Smooth muscle cell (in vitro differentiated cells): Measurements from ENCODE around the gene SYDE2. TPM values are rescaled to one million over a fixed set of nuclear protein-coding genes. Genes with fewer than 3 reads are reported as not detected.

Experiments used
- DNase-seq: peaks from one replicate; lab custom pipeline; 2025; ENCODE audit not compliant: unreplicated experiment; lab: John Stamatoyannopoulos, UW
- H2AFZ ChIP-seq: fragments of 200-600 bp; sonication (generic); 2 replicates; pipeline ENCODE4 v1.6.0; 2016; ENCODE audit warnings: antibody characterized with exemption, low read depth, mild to moderate bottlenecking
- H3F3A ChIP-seq: fragments of 200-600 bp; sonication (generic); 2 replicates; pipeline ENCODE4 v1.6.0; 2017; ENCODE audit warnings: antibody characterized with exemption, low read depth
- H3K27ac ChIP-seq: fragments of 200-600 bp; sonication (generic); 2 replicates; pipeline ENCODE4 v1.5.1; 2016; ENCODE audit warnings: low read depth, mild to moderate bottlenecking
- H3K27me3 ChIP-seq: fragments of 200-600 bp; sonication (generic); 2 replicates; pipeline ENCODE4 v1.6.1; 2016; ENCODE audit warnings: low read depth, mild to moderate bottlenecking
- H3K36me3 ChIP-seq: fragments of 200-600 bp; sonication (generic); 2 replicates; pipeline ENCODE4 v1.5.1; 2016; ENCODE audit warnings: low read depth
- H3K4me1 ChIP-seq: fragments of 200-600 bp; sonication (generic); 2 replicates; pipeline ENCODE4 v1.5.1; 2016; ENCODE audit warnings: low read depth
- H3K4me2 ChIP-seq: fragments of 200-600 bp; sonication (generic); 2 replicates; pipeline ENCODE4 v1.6.0; 2016; ENCODE audit warnings: mild to moderate bottlenecking
- H3K4me3 ChIP-seq: fragments of 200-600 bp; sonication (generic); 2 replicates; pipeline ENCODE4 v1.5.1; 2016; ENCODE audit warnings: mild to moderate bottlenecking
- H3K79me2 ChIP-seq: fragments of 200-600 bp; sonication (generic); 2 replicates; pipeline ENCODE4 v1.6.0; 2016; ENCODE audit warnings: low read depth, mild to moderate bottlenecking
- H3K9ac ChIP-seq: fragments of 200-600 bp; sonication (generic); 2 replicates; pipeline ENCODE4 v1.6.0; 2016; ENCODE audit warnings: low read depth
- H3K9me3 ChIP-seq: fragments of 200-600 bp; sonication (generic); replicated peaks from 2 replicates; pipeline ENCODE4 v1.5.1; 2016; ENCODE audit warnings: low read depth
- H4K20me1 ChIP-seq: fragments of 200-600 bp; sonication (generic); 2 replicates; pipeline ENCODE4 v1.6.0; 2016; ENCODE audit warnings: low read depth
- CTCF ChIP-seq: fragments of 200-600 bp; sonication (generic); IDR thresholded peaks from 2 replicates; pipeline ENCODE4 v1.5.1; 2017; ENCODE audit warnings: borderline replicate concordance, mild to moderate bottlenecking, antibody characterized with exemption; ENCODE audit not compliant: insufficient read depth, poor library complexity, severe bottlenecking
- WGBS: methylation state at CpG from one replicate; pipeline ENCODE4 v1.1.7; 2016; ENCODE audit warnings: low lambda C conversion rate; 5-methylcytosine and 5-hydroxymethylcytosine counted together
- polyA plus RNA-seq: library from polyadenylated mRNA; unstranded; fragments of >200 nt; fragmentation: Nextera tagmentation; extraction: Ambion mirVana; gene quantifications from 2 replicates; pipeline ENCODE4 v1.2.1, GENCODE V29; 2016
- total RNA-seq: library from RNA; depleted of rRNA; stranded (reverse); fragments of >200 nt; gene quantifications from 2 replicates; pipeline ENCODE4 v1.2.3, GENCODE V29; 2014

SYDE2 gene
- total and polyA plus RNA-seq, 2 experiments from 2014 or later: 4.9 to 9.1 TPM

- DNase-seq: no peak
These were observed 20.0 kb upstream of the SYDE2 start for GRCh38 chr1:85220756-85221201.

GRCh38 chr1:85219853-85220610 lies 19.2 kb upstream of the SYDE2 start:
- TF ChIP-seq CTCF: no peak
- Histone ChIP-seq H3K4me2 (no peak overlapping the region), H3K79me2 (no peaks in the 10 kb centered on the region), H3K9ac (no peak overlapping the region), H2AFZ (no peak overlapping the region), H3K4me3 (no peak overlapping the region), H3K27me3 (no peaks in the 10 kb centered on the region), H3K27ac (no peak overlapping the region), H3K4me1 (peaks cover 10% of the 10 kb centered on the region), H3F3A (no peaks in the 10 kb centered on the region), H3K36me3 (no peaks in the 10 kb centered on the region), H4K20me1 (no peaks in the 10 kb centered on the region), H3K9me3 (no peaks in the 10 kb centered on the region)
- 83% methylated on average over 2 of the region's 2 CpGs for WGBS
- DNase-seq: no peak

More at GRCh38 chr1:85220756-85221201, 20.0 kb upstream of the SYDE2 start:
- H3K9me3 ChIP-seq: no peaks in the 10 kb centered on the region
- no peak overlapping the region for H3K9ac ChIP-seq
- peak overlapping the region; percentile 31 for H3K4me2 ChIP-seq
- H3K4me3 ChIP-seq: no peak overlapping the region
- H2AFZ ChIP-seq: peak overlapping the region; percentile 32
- no peaks in the 10 kb centered on the region for H3K36me3 ChIP-seq
- H3K27me3 ChIP-seq: no peaks in the 10 kb centered on the region
- no peaks in the 10 kb centered on the region for H3K79me2 ChIP-seq
- 43% methylated on average over 7 of the region's 7 CpGs for WGBS
- no peaks in the 10 kb centered on the region for H4K20me1 ChIP-seq
- H3K4me1 ChIP-seq: peaks cover 17% of the 10 kb centered on the region
- H3F3A ChIP-seq: no peaks in the 10 kb centered on the region
- TF ChIP-seq CTCF: no peak
- H3K27ac ChIP-seq: no peak overlapping the region

- no peak overlapping the region for H3K9ac ChIP-seq
- no peak overlapping the region for H3K27ac ChIP-seq
- H2AFZ ChIP-seq: no peak overlapping the region
- no peaks in the 10 kb centered on the region for H3K4me1 ChIP-seq
- no peaks in the 10 kb centered on the region for H3K27me3 ChIP-seq
- H3K9me3 ChIP-seq: no peaks in the 10 kb centered on the region
- H3K36me3 ChIP-seq: no peaks in the 10 kb centered on the region
- no peak for DNase-seq
- H3F3A ChIP-seq: no peaks in the 10 kb centered on the region
- no peaks in the 10 kb centered on the region for H4K20me1 ChIP-seq
- no peak overlapping the region for H3K4me2 ChIP-seq
- no peaks in the 10 kb centered on the region for H3K79me2 ChIP-seq
- TF ChIP-seq CTCF: no peak
- H3K4me3 ChIP-seq: no peak overlapping the region
These were observed 15.9 kb upstream of the SYDE2 start for GRCh38 chr1:85216697-85217096.

DNA sequence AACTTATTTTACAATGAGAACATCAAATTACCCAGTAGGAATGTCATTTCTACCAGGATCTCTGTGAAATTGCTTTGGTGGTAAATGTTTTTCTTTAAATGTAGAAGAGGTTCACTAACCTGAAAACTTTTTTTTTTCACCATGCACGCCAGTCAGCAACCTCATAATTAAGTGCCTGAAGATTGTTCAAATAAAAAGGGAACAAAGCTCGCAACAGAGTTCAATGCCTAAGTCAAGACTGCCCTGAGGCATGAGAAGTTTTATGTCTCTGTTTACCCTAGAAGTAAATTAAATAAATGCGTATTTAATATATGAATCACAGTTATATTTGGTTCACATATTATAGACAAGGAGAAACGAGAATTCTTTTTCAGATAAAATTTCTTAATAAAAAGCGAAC lies 13.8 kb upstream of the SYDE2 start:
- no peak overlapping the region for H3K9ac ChIP-seq
- H3K4me2 ChIP-seq: no peak overlapping the region
- H3F3A ChIP-seq: no peaks in the 10 kb centered on the region
- no peaks in the 10 kb centered on the region for H3K36me3 ChIP-seq
- TF ChIP-seq CTCF: no peak
- WGBS: 85% methylated on average over 5 of the region's 5 CpGs
- no peaks in the 10 kb centered on the region for H3K9me3 ChIP-seq
- no peak overlapping the region for H3K4me3 ChIP-seq
- no peaks in the 10 kb centered on the region for H4K20me1 ChIP-seq
- H3K27me3 ChIP-seq: no peaks in the 10 kb centered on the region
- H2AFZ ChIP-seq: no peak overlapping the region
- no peak for DNase-seq
- H3K27ac ChIP-seq: no peak overlapping the region
- H3K79me2 ChIP-seq: no peaks in the 10 kb centered on the region
- H3K4me1 ChIP-seq: no peaks in the 10 kb centered on the region
